DND-41 (cell line): ENCODE data around the gene SLIT1.

ENCODE experiments used
- CTCF ChIP-seq: IDR thresholded peaks from 2 replicates; pipeline ENCODE4 v1.5.1; 2012; ENCODE audit warnings: borderline replicate concordance, low read length, moderate library complexity, mild to moderate bottlenecking; ENCODE audit not compliant: poor library complexity, severe bottlenecking; ENCODE audit errors: extremely low read depth
- EZH2 ChIP-seq: IDR thresholded peaks from 3 replicates; pipeline ENCODE4 v1.6.1; 2012; ENCODE audit warnings: borderline replicate concordance, low read depth, mild to moderate bottlenecking, moderate library complexity, low read length, inconsistent platforms; ENCODE audit not compliant: severe bottlenecking

- TF ChIP-seq CTCF, result no peak
- TF ChIP-seq EZH2, result no peak
These were observed 124.3 kb downstream of the SLIT1 start for GRCh38 chr10:97061423-97061822.
